OCI-LY3 (cell line): Measurements from ENCODE around the gene POLR1G.

ENCODE experiments used
- CTCF ChIP-seq: fragments of 200-600, 300-600 bp; sonication (generic); IDR thresholded peaks from 2 replicates; pipeline ENCODE4 v1.5.1; 2014; ENCODE audit warnings: antibody characterized with exemption, low read length, low read depth
- EZH2phosphoT487 ChIP-seq: fragments of 200-600 bp; shearing (Covaris generic); IDR thresholded peaks from 2 replicates; pipeline ENCODE4 v1.6.1; 2018; ENCODE audit warnings: antibody characterized with exemption, mixed run types, low read depth

- TF ChIP-seq CTCF (no peak), EZH2phosphoT487 (no peak)
These were observed 38.0 kb downstream of the POLR1G start for GRCh38 chr19:45444318-45445041.
